ENCODE results near the gene PAMR1. TPM values are rescaled to one million over a fixed set of nuclear protein-coding genes. Genes with fewer than 3 reads are reported as not detected.

The PAMR1 gene
- polyA plus RNA-seq, 2 of the 4 experiments (the other 2 are of a cell fraction): not detected

DNA sequence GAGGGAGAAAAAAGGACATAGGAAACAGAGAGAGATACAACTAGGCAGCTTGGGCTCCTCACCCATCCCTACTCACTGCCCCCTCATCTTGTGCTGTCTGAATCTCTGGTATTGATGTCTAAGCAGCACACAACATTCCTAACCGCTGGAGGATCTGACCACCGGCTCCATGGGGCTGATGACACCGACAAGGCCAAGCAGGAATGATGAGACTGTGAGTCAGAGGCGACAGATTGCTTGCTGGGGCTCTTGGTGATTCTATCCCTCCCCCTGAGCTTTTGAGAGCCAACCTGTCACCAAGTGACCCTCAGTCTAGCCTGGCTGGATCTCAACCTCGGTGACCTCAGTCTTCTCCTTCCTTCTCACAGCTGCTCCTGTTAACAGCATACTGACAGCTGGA lies 13.8 kb downstream of the PAMR1 start:
- TF ChIP-seq HOXB5 (CRISPR knock-in tag; IDR thresholded peaks at IDR 0.05) (no peak), MAZ (IDR thresholded peaks at IDR 0.05; ENCODE audit: borderline replicate concordance, low read depth, low read length) (no peak), ESRRA (IDR thresholded peaks at IDR 0.05; ENCODE audit: borderline replicate concordance, low read length) (no peak), FOSB (CRISPR knock-in tag; IDR thresholded peaks at IDR 0.05) (no peak), EHMT2 (IDR thresholded peaks at IDR 0.05; ENCODE audit: low read depth) (no peak), ZSCAN20 (CRISPR knock-in tag; IDR thresholded peaks at IDR 0.05) (no peak), FOXS1 (CRISPR knock-in tag; IDR thresholded peaks at IDR 0.05) (no peak), NFE2L2 (conservative IDR thresholded peaks at IDR 0.05; ENCODE audit: low read length) (no peak), JUNB (IDR thresholded peaks at IDR 0.05) (no peak), CEBPB (IDR thresholded peaks at IDR 0.05) (no peak), CBX8 (IDR thresholded peaks at IDR 0.05) (no peak), EHF (CRISPR knock-in tag; IDR thresholded peaks at IDR 0.05) (no peak), ELK1 (IDR thresholded peaks at IDR 0.05; ENCODE audit: low read depth, low read length) (no peak), TFCP2L1 (CRISPR knock-in tag; IDR thresholded peaks at IDR 0.05) (no peak), ZFP36 (IDR thresholded peaks at IDR 0.05; ENCODE audit: borderline replicate concordance, partially characterized antibody) (no peak), ZC3H11A (IDR thresholded peaks at IDR 0.05) (no peak), NR3C1 (IDR thresholded peaks at IDR 0.05) (no peak), JUN (IDR thresholded peaks at IDR 0.05) (no peak), ZNF302 (CRISPR knock-in tag; IDR thresholded peaks at IDR 0.05) (no peak)
- 21% methylated on average over 3 of the region's 5 CpGs for WGBS (ENCODE audit: missing lambda C conversion rate)
- ChIA-PET CTCF (interaction anchor here (1.0 to 1.5 kb wide), 5 partner anchors 12 to 106 kb away, joined by 3 to 4 read pairs (median 4); no protein-coding TSS in a partner anchor), POLR2A (no interaction called here)
- FAIRE-seq (no peak), ATAC-seq (peak; percentile 62 to 74), DNase-seq (ENCODE audit: low read depth in 1 of 2, low spot score in 1 of 2) (peak; percentile 23 to 25)
- Histone ChIP-seq H3K4me2 (0 out of 3 replicates have a peak overlapping the region, but pooled peaks have one; percentile 6), H3K4me3 (no peak overlapping the region), H3K27ac (0 out of 6 replicates have a peak overlapping the region, but pooled peaks of 1 of the 2 experiments have one; percentile 10), H3K4me1 (0 out of 3 replicates have a peak, but pooled peaks cover 4% of the 10 kb centered on the region), H3K9me3 (peaks cover 13% of the 10 kb centered on the region; the same call in 1 of the 3 replicates)

GRCh38 chr11:35507688-35508087 lies 17.7 kb downstream of the PAMR1 start:
- FAIRE-seq: no peak
- POLR2A ChIA-PET: no interaction called here
- WGBS (ENCODE audit: missing lambda C conversion rate): 25% methylated on average over 2 of the region's 2 CpGs

DNA sequence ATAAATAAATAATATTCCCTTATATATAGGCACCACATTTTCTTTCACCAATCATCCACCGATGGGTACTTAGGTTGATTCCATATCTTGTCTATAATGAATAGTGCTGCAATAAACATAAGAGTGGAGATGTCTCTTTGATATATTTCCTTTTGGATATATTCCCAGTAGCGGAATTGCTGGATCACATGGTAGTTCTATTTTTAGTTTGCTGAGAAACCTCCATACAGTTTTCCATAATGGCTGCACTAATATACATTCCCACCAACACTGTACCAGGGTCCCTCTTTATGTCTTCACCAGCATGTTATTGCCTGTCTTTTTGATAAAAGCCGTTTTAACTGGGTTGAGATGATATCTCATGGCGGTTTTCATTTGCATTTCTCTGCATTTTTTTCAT lies 23.6 kb downstream of the PAMR1 start:
- Histone ChIP-seq H3K4me2 (no peak overlapping the region), H3K27ac (no peak overlapping the region), H3K9me3 (peaks cover 12% of the 10 kb centered on the region; the same call in 2 of the 3 replicates), H3K4me1 (no peaks in the 10 kb centered on the region), H3K4me3 (no peak overlapping the region)
- ChIA-PET POLR2A (no interaction called here), CTCF (interaction anchor here (0.6 to 1.4 kb wide), 2 partner anchors 15 to 963 kb away, joined by 3 to 4 read pairs; no protein-coding TSS in a partner anchor)
- ATAC-seq (no peak), DNase-seq (ENCODE audit: low read depth in 1 of 2, low spot score in 1 of 2) (no peak), FAIRE-seq (no peak)
- WGBS (ENCODE audit: missing lambda C conversion rate): 68% methylated on average over 4 of the region's 4 CpGs
- TF ChIP-seq, protein P1, sequence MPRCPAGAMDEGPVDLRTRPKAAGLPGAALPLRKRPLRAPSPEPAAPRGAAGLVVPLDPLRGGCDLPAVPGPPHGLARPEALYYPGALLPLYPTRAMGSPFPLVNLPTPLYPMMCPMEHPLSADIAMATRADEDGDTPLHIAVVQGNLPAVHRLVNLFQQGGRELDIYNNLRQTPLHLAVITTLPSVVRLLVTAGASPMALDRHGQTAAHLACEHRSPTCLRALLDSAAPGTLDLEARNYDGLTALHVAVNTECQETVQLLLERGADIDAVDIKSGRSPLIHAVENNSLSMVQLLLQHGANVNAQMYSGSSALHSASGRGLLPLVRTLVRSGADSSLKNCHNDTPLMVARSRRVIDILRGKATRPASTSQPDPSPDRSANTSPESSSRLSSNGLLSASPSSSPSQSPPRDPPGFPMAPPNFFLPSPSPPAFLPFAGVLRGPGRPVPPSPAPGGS (IDR thresholded peaks at IDR 0.05): no peak
- TF ChIP-seq HEYL (CRISPR knock-in tag; IDR thresholded peaks at IDR 0.05) (no peak), SREBF2 (IDR thresholded peaks at IDR 0.05) (no peak), ZFP36 (IDR thresholded peaks at IDR 0.05; ENCODE audit: borderline replicate concordance, partially characterized antibody) (no peak), HDAC2 (IDR thresholded peaks at IDR 0.05) (no peak), JUNB (IDR thresholded peaks at IDR 0.05) (no peak), ESRRA (IDR thresholded peaks at IDR 0.05; ENCODE audit: borderline replicate concordance, low read length) (no peak), HOXB5 (CRISPR knock-in tag; IDR thresholded peaks at IDR 0.05) (no peak), BHLHE40 (IDR thresholded peaks at IDR 0.05; ENCODE audit: low read depth, low read length) (no peak), PHF8 (IDR thresholded peaks at IDR 0.05; ENCODE audit: borderline replicate concordance, low read depth) (no peak), HMGXB4 (CRISPR knock-in tag; IDR thresholded peaks at IDR 0.05; ENCODE audit: borderline replicate concordance) (no peak), CEBPB (IDR thresholded peaks at IDR 0.05) (no peak)
- TF ChIP-seq, protein P2, sequence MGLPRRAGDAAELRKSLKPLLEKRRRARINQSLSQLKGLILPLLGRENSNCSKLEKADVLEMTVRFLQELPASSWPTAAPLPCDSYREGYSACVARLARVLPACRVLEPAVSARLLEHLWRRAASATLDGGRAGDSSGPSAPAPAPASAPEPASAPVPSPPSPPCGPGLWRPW (IDR thresholded peaks at IDR 0.05): no peak

More at GRCh38 chr11:35507688-35508087, 17.7 kb downstream of the PAMR1 start:
- Histone ChIP-seq H3K4me3 (no peak overlapping the region), H3K4me2 (no peak overlapping the region), H3K4me1 (0 out of 3 replicates have a peak, but pooled peaks cover 4% of the 10 kb centered on the region), H3K9me3 (peaks cover 25% of the 10 kb centered on the region; the same call in 2 of the 3 replicates), H3K27ac (no peak overlapping the region)
- TF ChIP-seq HOXA7 (CRISPR knock-in tag; IDR thresholded peaks at IDR 0.05) (no peak), RAD21 (conservative IDR thresholded peaks at IDR 0.05 in 1 of 2, IDR thresholded peaks at IDR 0.05 in 1 of 2) (peak in 1 of 2 experiments; percentile 32; a peak in 2 of 5 replicates)
- CTCF ChIA-PET: interaction anchor here (0.8 to 2.6 kb wide), 3 partner anchors 10 to 752 kb away, joined by 4 to 8 read pairs (median 6); no protein-coding TSS in a partner anchor
- ATAC-seq (no peak), DNase-seq (ENCODE audit: low read depth in 1 of 2, low spot score in 1 of 2) (peak in 1 of 2 experiments; percentile 6)

All from A549 (cell line).